Activated gamma-delta T cell treated with anti-CD3 and anti-CD28 coated beads, Interleukin-2, amount 50 U/mL, for 16 hours (primary cell): ENCODE results near the gene CCIN.
"Not testable (repeated sequence)": the region's sequence is repeated elsewhere in the genome, so short reads cannot be mapped to it uniquely, and the experiment has no call there.

Source experiments
- DNase-seq: peaks from one replicate; pipeline ENCODE4 v3.0.0-alpha.2; 2020; ENCODE audit warnings: low read depth

Gene CCIN

DNA sequence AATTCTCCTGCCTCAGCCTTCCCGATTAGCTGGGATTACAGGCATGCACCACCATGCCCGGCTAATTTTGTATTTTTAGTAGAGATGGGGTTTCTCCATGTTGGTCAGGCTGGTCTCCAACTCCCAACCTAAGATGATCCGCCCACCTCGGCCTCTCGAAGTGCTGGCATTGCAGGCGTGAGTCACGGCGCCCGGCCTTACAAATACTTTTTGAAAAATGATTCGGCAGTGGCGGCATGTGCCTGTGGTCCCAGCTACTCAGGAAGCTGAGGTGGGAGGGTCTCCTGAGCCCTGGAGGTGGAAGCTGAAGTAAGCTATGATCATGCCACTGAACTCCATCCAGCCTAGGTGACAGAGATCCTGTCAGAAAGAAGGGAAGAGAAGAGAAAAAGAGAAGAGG lies 9.1 kb upstream of the CCIN start:
- DNase-seq = not testable (repeated sequence)

DNA sequence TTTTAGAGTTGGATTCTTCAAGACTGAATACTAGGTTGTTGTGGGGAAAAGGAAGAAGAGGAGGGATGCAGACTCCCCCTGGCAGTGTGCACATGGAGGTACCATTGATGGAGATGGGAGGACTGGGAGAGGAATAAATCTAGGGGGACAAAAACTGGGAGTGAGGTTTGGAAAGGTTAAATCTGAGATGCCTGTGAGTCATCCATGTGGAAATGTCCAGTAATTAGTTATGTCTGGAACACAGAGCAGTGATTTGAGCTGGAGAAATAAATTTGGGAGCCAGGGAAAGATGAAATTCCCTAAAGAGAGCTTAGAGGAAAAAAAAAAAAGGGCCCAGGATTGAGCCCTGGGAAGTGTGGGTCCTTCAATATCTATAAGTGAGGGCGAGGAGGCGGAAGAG lies 8.0 kb upstream of the CCIN start:
- DNase-seq = no peak

GRCh38 chr9:36162211-36162738 lies 6.9 kb upstream of the CCIN start:
- no peak for DNase-seq

DNA sequence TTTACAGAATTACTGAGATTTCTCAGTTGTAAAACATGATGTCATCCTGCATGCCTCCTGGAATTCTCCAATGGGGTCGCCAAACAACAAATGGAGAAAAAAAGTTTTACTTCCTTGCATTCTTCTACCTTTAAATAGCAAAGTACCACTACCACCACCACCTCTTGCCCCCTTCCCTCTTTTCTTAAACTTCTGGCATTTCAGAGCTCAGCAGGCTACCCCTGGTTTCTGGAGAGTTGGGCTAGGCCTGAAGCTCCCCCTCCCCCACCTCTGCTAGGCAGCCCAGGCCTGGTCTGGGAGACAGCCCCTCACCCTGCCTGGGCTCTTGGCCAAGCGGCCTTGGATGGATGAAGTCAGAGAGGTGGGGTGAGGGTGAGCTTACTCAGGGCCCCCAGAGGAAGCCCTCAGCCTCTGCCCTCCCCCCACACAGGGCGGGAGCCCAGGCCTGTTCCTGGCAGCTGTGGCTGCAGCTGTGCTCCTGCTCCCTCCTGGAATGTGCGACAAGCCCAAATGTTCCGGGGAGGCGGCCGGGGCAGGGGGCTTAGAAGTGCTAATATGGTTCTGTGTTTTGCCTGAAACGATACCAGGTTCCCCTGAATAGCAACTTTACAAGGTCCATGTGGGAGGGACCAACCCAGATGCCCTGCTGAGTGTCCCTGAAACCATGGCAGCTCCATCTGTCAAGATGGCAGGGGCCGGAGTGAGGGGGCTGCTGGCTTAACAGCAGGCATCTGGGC lies 6.0 kb upstream of the CCIN start:
- no peak for DNase-seq

GRCh38 chr9:36163786-36164170 lies 5.4 kb upstream of the CCIN start:
- no peak for DNase-seq

GRCh38 chr9:36164372-36164771 lies 4.8 kb upstream of the CCIN start:
- DNase-seq = no peak

DNA sequence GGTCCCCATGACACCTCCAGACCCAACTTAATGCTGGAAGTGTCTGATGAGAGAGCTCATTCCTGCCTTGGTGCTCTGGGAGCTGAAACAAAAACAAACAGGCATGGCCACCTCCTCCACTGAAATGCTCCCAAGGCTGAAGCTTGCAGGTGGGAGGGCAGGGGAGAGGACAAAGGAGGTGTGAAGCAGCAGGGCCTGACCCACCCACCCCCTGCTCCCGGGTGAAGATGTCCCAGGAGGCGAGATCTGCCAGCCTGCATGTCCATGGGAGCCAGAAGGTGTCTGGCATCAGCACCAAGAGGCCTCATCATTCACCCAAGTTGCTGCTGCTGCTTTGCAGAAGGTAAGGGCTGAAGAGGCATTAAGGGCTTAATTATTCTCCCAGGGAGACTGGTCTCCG lies 4.2 kb upstream of the CCIN start:
- DNase-seq = no peak

DNA sequence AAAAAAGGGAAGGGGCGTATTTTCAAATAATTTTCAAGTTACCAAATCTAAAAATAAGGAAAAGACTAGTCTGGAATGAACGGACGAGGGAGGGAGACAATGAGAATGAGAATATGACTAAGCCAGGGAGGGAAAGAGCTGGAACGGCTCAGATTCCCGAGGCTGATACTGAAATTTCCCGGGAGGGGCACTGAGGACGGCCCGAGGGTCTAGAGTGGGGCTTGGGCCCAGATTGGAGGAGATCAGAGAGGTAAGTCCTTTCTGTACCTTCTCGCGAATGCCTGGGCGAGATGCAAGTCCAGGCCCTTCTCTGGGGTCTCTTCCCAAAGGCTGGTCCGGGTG lies 3.4 kb upstream of the CCIN start:
- DNase-seq = no peak

DNA sequence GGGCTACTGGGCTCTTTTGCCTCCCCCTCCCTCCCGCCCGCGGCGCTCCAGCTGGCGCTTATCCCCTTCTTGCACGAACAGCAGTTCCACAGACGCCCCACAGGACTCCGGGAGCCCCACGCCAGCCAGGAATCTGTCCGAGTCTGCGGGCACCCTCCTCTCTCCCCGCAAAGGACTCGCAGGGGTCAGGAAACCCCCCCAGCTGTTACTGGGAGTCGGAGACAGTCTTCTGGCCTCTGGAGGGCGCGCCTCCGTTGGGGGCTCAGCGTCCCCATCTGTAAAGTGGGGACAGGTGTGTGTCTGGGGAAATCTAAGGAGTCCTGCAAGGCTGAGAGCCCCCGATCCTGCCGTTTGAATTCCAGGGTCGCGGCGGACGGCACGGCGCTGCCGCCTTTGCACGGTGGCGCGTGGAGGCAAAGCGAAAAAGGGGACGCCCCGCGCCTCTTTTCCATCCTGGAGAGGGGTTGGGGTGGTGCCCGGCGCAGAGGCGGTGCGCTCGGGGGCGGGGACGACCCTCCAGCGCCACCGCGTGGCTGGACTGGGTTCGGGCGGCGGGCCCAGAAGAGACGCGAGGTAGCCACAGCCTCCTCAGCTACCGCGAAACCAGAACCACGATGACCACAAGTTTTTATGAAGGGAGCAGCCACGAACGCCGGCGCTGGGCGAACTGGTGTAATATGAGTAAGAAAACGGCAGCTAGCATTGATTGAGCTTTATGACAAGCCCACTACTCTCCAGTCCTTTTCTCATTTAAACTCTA lies 2.8 kb upstream of the CCIN start:
- peak; percentile 71 for DNase-seq

DNA sequence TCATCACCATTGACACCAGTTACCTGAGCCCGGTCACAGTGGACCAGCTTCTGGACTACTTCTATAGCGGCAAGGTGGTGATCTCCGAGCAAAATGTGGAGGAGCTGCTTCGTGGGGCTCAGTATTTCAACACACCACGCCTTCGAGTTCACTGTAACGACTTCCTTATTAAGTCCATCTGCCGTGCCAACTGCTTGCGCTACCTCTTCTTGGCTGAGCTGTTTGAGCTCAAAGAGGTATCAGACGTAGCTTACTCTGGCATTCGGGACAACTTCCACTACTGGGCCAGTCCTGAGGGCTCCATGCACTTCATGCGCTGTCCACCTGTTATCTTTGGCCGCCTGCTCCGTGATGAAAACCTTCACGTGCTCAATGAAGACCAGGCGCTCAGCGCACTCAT lies 520 bp downstream of the CCIN start:
- DNase-seq = no peak

- DNase-seq = no peak
These were observed 1.3 kb downstream of the CCIN start for GRCh38 chr9:36170531-36170930.

DNA sequence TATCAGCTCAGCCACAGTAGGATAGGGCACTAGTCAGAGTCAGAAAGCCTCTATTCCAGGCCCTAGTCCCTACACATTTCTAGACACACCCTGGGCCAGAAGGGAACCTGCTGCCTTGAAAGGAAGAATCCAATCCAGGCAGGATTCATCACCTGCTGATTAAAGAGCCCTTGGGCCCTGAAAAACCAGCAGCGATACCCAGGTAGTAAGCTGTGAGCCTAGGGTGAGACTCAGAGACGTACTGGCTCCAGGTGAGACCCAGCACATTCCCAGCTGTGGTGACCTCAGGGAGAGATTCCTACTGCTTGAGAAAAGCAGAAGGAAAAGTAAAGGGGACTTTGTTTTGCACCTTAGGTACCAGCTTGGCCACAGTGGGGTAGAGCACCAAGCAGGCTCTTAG lies 4.7 kb downstream of the CCIN start:
- DNase-seq = no peak

DNA sequence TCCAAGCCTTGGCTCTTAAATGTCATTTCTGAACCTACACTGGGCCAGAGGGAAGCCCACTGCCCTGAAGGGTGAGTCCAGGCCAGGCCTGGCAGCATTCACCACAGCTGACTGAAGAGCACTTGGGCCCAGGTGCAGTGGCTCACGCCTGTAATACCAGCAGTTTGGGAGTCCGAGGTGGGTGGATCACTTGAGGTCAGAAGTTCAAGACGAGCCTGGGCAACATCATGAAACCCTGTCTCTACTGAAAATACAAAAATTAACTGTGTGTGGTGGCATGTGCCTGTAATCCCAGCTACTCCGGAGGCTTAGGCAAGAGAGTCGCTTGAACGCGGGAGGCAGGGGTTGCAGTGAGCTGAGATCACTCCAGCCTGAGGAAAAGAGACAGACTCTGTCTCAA lies 5.1 kb downstream of the CCIN start:
- DNase-seq = no peak

DNA sequence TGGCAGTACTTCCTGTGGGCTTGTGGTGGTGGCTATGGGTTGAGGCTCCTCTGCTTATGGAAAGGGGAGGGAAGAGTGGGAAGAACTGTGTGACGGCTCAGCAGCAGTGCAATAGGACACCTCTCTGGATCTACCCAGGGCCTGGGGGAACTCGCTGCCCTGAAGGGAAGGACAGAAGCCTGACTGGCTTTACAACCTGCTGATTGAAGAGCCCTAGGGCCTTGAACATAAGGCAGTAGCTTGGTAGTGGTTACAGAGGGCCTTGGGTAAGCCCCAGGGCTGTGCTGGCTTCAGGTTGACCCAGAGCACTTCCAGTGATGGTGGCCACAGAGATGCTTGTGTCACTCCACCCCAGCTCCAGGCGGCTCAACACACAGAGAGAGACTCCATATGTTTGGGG lies 5.5 kb downstream of the CCIN start:
- no peak for DNase-seq

DNA sequence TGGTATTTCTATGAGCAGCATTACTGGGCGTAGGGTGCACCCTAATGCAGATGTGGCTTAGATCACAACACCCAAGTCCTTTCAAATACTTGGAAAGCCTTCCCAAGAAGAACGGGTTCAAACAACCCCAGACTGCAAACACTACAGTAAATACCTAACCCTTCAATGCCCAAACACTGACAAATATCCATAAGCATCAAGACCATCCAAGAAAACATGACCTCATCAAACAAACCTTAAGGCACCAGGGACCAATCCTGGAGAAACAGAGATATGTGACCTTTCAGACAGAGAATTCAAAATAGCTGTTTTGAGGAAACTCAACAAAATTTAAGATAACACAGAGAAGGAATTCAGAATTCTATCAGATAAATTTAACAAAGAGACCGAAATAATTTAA lies 6.0 kb downstream of the CCIN start:
- DNase-seq = not testable (repeated sequence)

GRCh38 chr9:36176496-36176895 lies 7.3 kb downstream of the CCIN start:
- DNase-seq = not testable (repeated sequence)

DNA sequence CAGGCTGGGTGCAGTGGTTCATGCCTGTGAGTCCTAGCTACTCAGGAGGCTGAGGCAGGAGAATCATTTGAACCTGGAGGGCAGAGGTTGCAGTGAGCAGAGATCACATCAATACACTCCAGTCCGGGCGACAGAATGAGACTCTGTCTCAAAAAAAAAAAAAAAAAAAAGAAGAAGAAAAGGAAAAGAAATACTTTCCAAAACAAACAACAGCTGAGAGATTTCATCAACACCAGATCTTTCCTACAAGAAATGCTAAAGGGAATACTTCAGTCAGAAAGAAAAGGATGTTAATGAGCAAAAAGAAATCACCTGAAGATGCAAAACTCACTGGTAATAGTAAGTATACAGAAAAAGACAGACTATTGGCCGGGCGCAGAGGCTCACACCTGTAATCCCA lies 8.4 kb downstream of the CCIN start:
- no peak for DNase-seq

DNA sequence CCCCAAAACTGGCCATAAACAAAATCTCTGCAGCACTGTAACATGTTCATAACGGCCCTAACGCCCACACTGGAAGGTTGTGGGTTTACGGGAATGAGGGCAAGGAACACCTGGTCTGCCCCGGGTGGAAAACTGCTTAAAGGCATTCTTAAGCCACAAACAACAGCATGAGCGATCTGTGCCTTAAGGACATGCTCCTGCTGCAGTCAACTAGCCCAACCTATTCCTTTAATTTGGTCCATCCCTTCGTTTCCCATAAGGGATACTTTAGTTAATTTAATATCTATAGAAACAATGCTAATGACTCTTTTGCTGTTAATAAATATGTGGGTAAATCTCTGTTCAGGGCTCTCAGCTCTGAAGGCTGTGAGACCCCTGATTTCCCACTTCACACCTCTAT lies 11.1 kb downstream of the CCIN start:
- not testable (repeated sequence) for DNase-seq

- DNase-seq = no peak
These were observed 18.2 kb downstream of the CCIN start for GRCh38 chr9:36187414-36187813.

DNA sequence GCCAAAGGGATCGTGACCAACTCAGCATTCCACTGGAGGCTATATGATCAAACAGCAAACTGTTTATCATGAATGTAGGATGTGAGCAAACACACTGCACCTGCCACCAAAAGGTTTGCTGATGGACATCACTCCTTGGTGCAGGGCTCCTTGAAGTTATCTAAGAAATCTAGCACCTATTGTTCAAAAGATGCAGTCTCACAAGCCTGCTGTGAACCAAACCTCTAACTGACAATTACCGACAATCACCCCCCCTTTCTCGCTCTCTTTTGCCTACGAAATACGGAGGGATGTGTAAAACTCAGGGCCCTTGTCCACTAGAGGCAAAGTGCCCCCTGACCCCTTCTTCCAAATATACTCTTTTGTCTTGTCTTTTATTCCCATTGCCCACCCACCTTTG lies 19.0 kb downstream of the CCIN start:
- no peak for DNase-seq

- DNase-seq = no peak
These were observed 20.8 kb downstream of the CCIN start for GRCh38 chr9:36189976-36190375.

GRCh38 chr9:36190388-36191289 lies 21.5 kb downstream of the CCIN start, which contains the start of gene CLTA:
TSS of gene CLTA (plus strand) at chr9:36190921. CDS start at chr9:36191057, 136 bp downstream.
- peak; percentile 93 for DNase-seq

DNA sequence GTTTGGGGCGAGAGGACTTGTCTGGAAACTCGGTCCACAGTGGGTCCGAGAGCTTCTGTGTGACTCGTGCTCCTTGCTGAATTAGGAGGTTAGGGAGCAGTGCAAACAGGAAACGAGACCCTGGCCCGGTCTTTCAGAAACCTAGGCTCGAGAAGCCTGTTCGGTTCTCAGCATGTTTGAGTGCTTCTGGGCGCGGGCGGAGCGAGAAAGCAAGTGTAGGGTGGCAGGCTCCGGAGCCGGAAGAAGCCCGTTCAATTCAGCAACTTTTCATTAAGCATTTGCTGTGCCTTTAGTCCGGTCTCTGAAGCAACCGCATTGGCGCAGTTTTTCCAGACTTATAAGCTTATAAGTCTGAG lies 22.1 kb downstream of the CCIN start:
- peak; percentile 14 for DNase-seq
